22Rv1 (cell line): ENCODE data around the gene PAPPA.

Experiments used
- CTCF ChIP-seq: fragments of 450-650 bp; IDR thresholded peaks from 2 replicates; pipeline ENCODE4 v1.5.1; 2017; ENCODE audit warnings: mild to moderate bottlenecking
- ZFX ChIP-seq: fragments of 450-650 bp; IDR thresholded peaks from 2 replicates; pipeline ENCODE4 v1.6.1; 2017; ENCODE audit warnings: antibody characterized with exemption, borderline replicate concordance

DNA sequence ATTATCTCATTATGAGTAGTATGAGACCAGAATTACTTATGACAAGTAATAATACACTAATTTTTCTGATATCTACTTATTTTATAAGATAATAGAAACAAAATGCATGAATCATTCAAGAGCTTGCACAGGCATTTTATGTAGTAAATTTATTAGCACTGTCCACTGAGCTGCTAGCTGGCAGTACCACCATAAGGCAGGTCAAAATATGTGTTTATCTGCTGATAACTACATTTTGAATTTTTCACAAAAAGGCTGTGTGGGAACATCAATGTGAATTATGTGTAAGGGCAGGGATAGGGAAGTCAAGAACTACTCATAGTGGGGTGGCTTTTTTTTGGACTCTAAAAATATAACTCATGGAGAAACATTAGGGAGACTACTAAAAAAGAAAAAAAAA, 249.6 kb downstream of the PAPPA start:
- TF ChIP-seq CTCF = no peak
- no peak for TF ChIP-seq ZFX
